Thoracic aorta (tissue), 2 donors: ENCODE data around the gene SEPHS2. TPM values are rescaled to one million over a fixed set of nuclear protein-coding genes. Genes with fewer than 3 reads are reported as not detected.

ENCODE experiments used
- ATAC-seq: fragments of 150-250 bp; one replicate; pipeline ENCODE4 v1.8.0; 2017; ENCODE audit warnings: low read depth; ENCODE audit not compliant: insufficient number of reproducible peaks, low FRiP score
- DNase-seq: peaks from one replicate; pipeline ENCODE4 v3.0.0-alpha.2; 2020; ENCODE audit warnings: low spot score
- H3K27ac ChIP-seq, 2 donors: fragments of 200-600 bp; sonication (generic); 1 replicate in 1 of 2; 2 replicates in 1 of 2; pipeline ENCODE4 v1.5.1; 2016; ENCODE audit warnings: mild to moderate bottlenecking in 2 of 2, moderate library complexity in 2 of 2
- H3K27me3 ChIP-seq: fragments of 200-600 bp; sonication (generic); replicated peaks from 2 replicates; pipeline ENCODE4 v1.6.0; 2016; ENCODE audit warnings: mild to moderate bottlenecking; ENCODE audit not compliant: insufficient read depth
- H3K36me3 ChIP-seq: fragments of 200-600 bp; sonication (generic); one replicate; pipeline ENCODE4 v1.5.1; 2016
- H3K4me1 ChIP-seq, 2 donors: fragments of 200-600 bp; sonication (generic); 1 replicate in 1 of 2; 2 replicates in 1 of 2; pipeline versions ENCODE4 v1.5.1 to v1.6.0; 2016; ENCODE audit warnings: low read depth in 2 of 2, mild to moderate bottlenecking in 1 of 2; ENCODE audit not compliant: control insufficient read depth in 1 of 2
- H3K4me3 ChIP-seq: fragments of 200-600 bp; sonication (generic); 2 replicates; pipeline ENCODE4 v1.5.1; 2016; ENCODE audit warnings: mild to moderate bottlenecking
- H3K9me3 ChIP-seq: fragments of 200-600 bp; sonication (generic); 2 replicates; pipeline ENCODE4 v1.5.1; 2016
- total RNA-seq, 2 donors: library from RNA; depleted of rRNA; stranded (reverse); fragments of >200 nt; gene quantifications; one replicate each; pipeline versions ENCODE4 v1.1.0 to v1.2.3, GENCODE V29; 2016
- TF ChIP-seq, protein P1 (sequence below): fragments of 200-600 bp; sonication (generic); IDR thresholded peaks from one replicate; pipeline ENCODE4 v1.5.1; 2019; ENCODE audit warnings: antibody characterized with exemption

The SEPHS2 gene
- total RNA-seq, 2 donors from 2014 or later: 18.1 to 30.3 TPM

- TF ChIP-seq, protein P1, sequence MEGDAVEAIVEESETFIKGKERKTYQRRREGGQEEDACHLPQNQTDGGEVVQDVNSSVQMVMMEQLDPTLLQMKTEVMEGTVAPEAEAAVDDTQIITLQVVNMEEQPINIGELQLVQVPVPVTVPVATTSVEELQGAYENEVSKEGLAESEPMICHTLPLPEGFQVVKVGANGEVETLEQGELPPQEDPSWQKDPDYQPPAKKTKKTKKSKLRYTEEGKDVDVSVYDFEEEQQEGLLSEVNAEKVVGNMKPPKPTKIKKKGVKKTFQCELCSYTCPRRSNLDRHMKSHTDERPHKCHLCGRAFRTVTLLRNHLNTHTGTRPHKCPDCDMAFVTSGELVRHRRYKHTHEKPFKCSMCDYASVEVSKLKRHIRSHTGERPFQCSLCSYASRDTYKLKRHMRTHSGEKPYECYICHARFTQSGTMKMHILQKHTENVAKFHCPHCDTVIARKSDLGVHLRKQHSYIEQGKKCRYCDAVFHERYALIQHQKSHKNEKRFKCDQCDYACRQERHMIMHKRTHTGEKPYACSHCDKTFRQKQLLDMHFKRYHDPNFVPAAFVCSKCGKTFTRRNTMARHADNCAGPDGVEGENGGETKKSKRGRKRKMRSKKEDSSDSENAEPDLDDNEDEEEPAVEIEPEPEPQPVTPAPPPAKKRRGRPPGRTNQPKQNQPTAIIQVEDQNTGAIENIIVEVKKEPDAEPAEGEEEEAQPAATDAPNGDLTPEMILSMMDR: no peak
- peaks cover 0 to 18% of the 10 kb centered on the region in 2 donors for H3K4me1 ChIP-seq
- H3K4me3 ChIP-seq: peak overlapping the region; percentile 82
- no peaks in the 10 kb centered on the region for H3K27me3 ChIP-seq
- peak overlapping the region; percentile 39 to 42 for H3K27ac ChIP-seq
- DNase-seq (no peak), ATAC-seq (no peak)
- no peaks in the 10 kb centered on the region for H3K36me3 ChIP-seq
- no peaks in the 10 kb centered on the region for H3K9me3 ChIP-seq
These were observed 16.3 kb downstream of the SEPHS2 start for GRCh38 chr16:30429418-30429677.

DNA sequence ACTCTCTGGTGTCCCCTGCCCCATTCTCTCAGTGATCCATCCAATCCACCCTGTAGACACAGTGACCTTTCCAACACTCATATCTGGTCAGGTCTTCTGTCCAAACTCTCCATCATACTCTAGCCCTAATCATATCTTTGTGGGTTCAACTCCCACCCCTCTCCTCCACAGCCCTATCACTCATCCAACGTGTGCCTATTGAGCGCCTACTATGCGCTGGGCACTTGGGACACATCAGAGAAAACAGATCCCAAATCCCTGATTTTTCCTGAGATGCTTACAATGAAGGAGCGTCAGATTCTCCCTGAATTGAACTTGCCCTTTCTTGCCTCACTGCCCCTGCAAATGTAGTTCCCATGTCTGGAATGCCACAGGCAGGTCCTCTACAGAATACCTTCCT lies 17.6 kb downstream of the SEPHS2 start:
- DNase-seq: no peak
- Histone ChIP-seq H3K36me3 (no peaks in the 10 kb centered on the region), H3K27ac (no peak overlapping the region), H3K4me1 (peaks cover 0 to 18% of the 10 kb centered on the region in 2 donors), H3K4me3 (no peak overlapping the region), H3K27me3 (no peaks in the 10 kb centered on the region), H3K9me3 (no peaks in the 10 kb centered on the region)
- ATAC-seq: no peak
- TF ChIP-seq, protein P1: no peak

DNA sequence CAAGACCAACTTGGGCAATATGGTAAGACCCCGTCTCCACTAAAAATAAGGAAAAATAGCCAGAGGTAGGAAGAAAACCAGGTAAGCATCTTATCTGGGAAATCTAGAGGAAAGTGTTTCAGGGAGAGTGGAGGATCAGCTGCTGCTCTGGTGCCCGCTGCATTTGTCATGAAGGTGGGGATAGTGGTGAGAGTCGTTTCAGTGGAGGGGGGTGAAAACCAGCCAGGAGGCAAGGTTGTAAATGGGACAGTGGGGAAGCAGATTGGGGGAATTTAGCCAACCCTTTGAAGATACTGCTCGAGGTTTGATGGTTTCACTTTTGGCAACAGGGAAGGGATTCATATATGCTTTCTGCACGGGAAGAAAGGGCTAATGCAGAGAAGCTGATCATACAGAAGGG lies 24.7 kb downstream of the SEPHS2 start:
- H3K4me3 ChIP-seq: no peak overlapping the region
- peaks cover 4% of the 10 kb centered on the region for H3K36me3 ChIP-seq
- TF ChIP-seq, protein P1: no peak
- no peaks in the 10 kb centered on the region for H3K27me3 ChIP-seq
- no peak for ATAC-seq
- no peak overlapping the region for H3K27ac ChIP-seq
- H3K9me3 ChIP-seq: no peaks in the 10 kb centered on the region
- DNase-seq: no peak
- peaks cover 4 to 14% of the 10 kb centered on the region in 2 donors for H3K4me1 ChIP-seq

- peak overlapping the region; percentile 68 for H3K4me3 ChIP-seq
- ATAC-seq (no peak), DNase-seq (no peak)
- peak overlapping the region; percentile 27 to 34 for H3K27ac ChIP-seq
- TF ChIP-seq, protein P1: no peak
- peaks cover 4% of the 10 kb centered on the region for H3K36me3 ChIP-seq
- no peaks in the 10 kb centered on the region for H3K9me3 ChIP-seq
- peaks cover 4 to 14% of the 10 kb centered on the region in 2 donors for H3K4me1 ChIP-seq
- H3K27me3 ChIP-seq: no peaks in the 10 kb centered on the region
These were observed 27.1 kb downstream of the SEPHS2 start for GRCh38 chr16:30418350-30419181.

DNA sequence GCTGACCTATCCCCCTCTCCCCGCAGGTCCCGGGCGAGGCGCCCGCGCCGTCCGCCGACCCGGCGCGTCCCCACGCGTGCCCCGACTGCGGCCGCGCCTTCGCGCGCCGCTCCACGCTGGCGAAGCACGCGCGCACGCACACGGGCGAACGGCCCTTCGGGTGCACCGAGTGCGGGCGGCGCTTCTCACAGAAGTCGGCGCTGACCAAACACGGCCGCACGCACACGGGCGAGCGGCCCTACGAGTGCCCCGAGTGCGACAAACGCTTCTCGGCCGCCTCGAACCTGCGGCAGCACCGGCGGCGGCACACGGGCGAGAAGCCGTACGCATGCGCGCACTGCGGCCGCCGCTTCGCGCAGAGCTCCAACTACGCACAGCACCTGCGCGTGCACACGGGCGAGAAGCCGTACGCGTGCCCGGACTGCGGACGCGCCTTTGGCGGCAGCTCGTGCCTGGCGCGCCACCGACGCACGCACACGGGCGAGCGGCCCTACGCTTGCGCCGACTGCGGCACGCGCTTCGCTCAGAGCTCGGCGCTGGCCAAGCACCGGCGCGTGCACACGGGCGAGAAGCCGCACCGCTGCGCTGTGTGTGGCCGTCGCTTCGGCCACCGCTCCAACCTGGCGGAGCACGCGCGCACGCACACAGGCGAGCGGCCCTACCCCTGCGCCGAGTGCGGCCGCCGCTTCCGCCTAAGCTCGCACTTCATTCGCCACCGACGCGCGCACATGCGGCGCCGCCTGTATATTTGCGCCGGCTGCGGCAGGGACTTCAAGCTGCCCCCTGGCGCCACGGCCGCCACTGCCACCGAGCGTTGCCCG lies 27.9 kb downstream of the SEPHS2 start:
- peak overlapping the region; percentile 68 for H3K4me3 ChIP-seq
- H3K36me3 ChIP-seq: peaks cover 4% of the 10 kb centered on the region
- H3K9me3 ChIP-seq: no peaks in the 10 kb centered on the region
- H3K27ac ChIP-seq: peak overlapping the region; percentile 34 to 49
- H3K4me1 ChIP-seq: peaks cover 4 to 14% of the 10 kb centered on the region in 2 donors
- DNase-seq: peak; percentile 15
- no peaks in the 10 kb centered on the region for H3K27me3 ChIP-seq
- ATAC-seq: no peak
- TF ChIP-seq, protein P1: peak; percentile 23
